Measurements from ENCODE around the gene ACTL8.

DNA sequence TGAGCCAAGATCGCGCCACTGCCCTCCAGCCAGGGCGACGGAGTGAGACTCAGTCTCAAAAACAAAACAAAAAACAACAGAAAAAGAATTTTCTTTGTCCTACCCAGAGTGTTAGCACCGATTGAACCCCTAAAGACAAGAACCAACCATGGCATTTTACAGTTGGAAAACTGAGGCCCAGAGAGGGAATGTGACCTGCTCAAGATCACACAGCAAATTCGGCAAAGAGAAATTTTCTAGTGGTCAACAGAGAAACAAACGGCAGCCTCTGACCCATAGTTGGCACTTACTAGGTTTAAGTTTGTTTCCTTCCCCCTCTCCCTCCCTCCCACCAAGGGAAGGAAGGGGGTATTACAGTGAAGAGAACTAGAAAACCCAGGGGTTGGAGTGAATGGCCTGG lies 20.5 kb upstream of the ACTL8 start:
- no peak for TF ChIP-seq YY1 (IDR thresholded peaks at IDR 0.05; ENCODE audit: insufficient read depth, insufficient read length)
- no peak for TF ChIP-seq ZNF274 (IDR thresholded peaks at IDR 0.05; ENCODE audit: low read depth, low read length)

All from NT2/D1 (cell line).